ENCODE measurements around the gene SLC36A3.

Gene SLC36A3

DNA sequence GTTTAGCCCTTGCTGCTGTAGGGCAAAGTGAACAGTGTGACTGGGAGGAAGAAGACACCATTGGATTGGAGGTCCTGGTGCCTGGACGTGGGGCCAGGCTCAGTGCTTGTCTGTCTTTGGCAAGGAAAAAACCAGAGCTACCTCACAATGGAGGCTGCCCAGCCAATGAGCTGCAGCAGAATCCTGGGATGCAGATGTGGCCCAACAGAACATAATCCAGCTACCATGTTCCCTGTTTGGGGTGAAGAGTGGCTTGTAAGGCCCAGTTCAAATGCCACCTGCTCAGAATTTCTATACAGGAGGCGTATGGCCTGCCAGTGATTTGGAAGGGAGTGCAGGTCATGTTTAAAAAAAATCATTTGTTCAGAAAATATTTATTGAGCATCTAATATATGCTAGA, at the start of gene SLC36A3:
Gene SLC36A3 (minus strand): TSS at position 101 of the 400 bp plus-strand sequence. CDS start 412 bp downstream, outside the sequence.
- no peak for DNase-seq (ENCODE audit: low read depth)
- TF ChIP-seq, protein P1, sequence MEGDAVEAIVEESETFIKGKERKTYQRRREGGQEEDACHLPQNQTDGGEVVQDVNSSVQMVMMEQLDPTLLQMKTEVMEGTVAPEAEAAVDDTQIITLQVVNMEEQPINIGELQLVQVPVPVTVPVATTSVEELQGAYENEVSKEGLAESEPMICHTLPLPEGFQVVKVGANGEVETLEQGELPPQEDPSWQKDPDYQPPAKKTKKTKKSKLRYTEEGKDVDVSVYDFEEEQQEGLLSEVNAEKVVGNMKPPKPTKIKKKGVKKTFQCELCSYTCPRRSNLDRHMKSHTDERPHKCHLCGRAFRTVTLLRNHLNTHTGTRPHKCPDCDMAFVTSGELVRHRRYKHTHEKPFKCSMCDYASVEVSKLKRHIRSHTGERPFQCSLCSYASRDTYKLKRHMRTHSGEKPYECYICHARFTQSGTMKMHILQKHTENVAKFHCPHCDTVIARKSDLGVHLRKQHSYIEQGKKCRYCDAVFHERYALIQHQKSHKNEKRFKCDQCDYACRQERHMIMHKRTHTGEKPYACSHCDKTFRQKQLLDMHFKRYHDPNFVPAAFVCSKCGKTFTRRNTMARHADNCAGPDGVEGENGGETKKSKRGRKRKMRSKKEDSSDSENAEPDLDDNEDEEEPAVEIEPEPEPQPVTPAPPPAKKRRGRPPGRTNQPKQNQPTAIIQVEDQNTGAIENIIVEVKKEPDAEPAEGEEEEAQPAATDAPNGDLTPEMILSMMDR (IDR thresholded peaks at IDR 0.05; ENCODE audit: insufficient read depth, low read depth, low read length, missing control alignments), result no peak
- H3K4me3 ChIP-seq (ENCODE audit: low read length), result no peak within 1 kb of the TSS

DNA sequence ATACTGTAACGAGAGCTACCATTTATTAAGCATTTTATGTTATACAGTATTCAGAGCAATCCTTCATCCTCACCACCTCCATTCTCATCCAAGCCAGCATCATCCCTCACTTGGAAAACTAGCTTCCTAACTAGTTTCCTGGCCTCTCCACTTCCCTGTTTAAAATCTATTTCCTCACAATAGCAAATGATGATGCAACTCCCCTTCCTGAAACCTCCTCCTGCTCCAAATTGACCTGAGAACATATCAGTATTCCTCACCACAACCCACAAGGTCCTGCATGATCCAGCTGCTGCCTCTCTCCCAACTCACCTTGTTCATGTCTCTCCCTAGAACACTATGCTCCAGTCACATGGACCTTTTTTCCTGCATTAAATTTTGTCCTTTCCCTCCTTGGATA, 48.1 kb upstream of the SLC36A3 start:
- no peak overlapping the region for H3K4me3 ChIP-seq (ENCODE audit: low read length)
- TF ChIP-seq, protein P1 (IDR thresholded peaks at IDR 0.05; ENCODE audit: insufficient read depth, low read depth, low read length, missing control alignments), result no peak
- peak; percentile 16 for DNase-seq (ENCODE audit: low read depth)

DNA sequence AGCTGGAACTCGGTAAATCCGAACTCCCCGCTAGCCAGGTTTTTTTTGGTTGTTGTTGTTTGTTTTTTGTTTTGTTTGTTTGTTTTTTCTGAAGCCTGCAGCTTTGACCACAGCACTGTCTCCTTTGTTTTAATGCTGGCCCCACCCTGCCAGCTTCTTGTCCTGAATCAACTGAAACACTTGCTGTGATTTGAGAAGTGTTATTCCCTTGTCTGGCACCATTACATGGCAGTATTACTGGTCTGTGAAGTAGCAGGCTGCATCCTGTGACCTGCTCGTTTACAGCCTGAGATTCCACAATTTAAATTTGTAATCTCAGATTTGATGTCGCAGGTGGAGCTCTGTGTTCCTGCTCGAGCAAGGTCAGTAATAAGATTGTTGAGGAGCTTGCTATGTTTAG, 45.2 kb upstream of the SLC36A3 start:
- DNase-seq (ENCODE audit: low read depth), result no peak
- H3K4me3 ChIP-seq (ENCODE audit: low read length), result no peak overlapping the region
- TF ChIP-seq, protein P1 (IDR thresholded peaks at IDR 0.05; ENCODE audit: insufficient read depth, low read depth, low read length, missing control alignments), result no peak

DNA sequence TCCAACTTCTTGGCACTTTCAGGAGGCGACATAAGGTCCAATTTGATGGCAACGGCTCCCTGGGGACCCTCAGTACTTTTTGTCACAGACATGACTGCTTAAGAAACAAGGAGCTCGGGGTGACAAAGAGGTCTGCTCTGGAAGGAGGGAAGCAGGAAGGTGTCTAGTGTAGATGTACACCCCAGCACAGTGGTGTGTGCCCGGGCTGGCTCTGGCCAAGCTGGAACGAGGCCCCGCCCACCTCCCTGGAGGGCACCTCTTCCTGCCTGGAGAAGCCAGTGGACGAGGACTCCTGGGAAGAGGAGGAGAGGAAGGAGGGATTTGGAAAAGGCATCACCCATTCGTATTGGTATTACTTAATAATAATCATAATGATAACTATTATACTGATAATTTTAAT, 43.8 kb upstream of the SLC36A3 start, which contains the start of gene SLC36A2:
Gene SLC36A2 (minus strand): TSS at position 191 of the 400 bp plus-strand sequence. CDS start 99 bp downstream, at position 92.
- TF ChIP-seq, protein P1 (IDR thresholded peaks at IDR 0.05; ENCODE audit: insufficient read depth, low read depth, low read length, missing control alignments), result no peak
- H3K4me3 ChIP-seq (ENCODE audit: low read length), result no peak within 1 kb of the TSS
- no peak for DNase-seq (ENCODE audit: low read depth)

DNA sequence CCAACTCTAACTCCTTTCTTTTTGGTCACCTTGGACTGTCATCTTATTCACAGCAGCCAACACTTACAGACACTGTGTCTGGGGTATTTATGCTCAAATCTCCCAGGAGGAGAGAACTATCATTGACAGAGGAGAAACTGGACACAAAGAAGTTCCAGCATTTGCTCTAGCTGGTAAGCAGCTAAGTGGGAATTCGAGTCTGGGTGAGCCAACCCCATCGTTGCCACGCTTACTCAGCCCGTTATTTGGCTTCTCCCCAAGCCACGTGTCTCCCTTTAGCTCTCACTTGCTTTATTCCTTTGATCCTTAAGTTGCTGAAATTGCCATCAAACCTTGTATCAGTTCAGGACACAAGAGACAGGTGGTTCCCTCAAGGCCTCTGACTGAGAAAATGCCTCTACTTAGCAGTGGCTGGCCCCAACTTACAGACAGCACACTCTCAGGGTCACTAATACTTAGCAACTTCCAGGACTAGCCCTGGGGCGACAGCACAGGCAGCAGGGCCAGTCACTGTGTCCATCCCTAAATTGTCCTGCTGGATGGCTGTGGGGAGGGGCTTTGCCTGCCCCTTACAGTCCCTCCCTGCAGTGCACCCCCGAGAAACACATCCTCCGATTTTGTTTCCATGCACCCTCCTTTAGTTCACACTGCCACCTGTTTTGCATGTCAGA, 42.4 kb upstream of the SLC36A3 start:
- DNase-seq (ENCODE audit: low read depth), result peak; percentile 48

GRCh38 chr5:151345187-151345807, 41.7 kb upstream of the SLC36A3 start:
- TF ChIP-seq, protein P1 (IDR thresholded peaks at IDR 0.05; ENCODE audit: insufficient read depth, low read depth, low read length, missing control alignments), result no peak
- no peak for DNase-seq (ENCODE audit: low read depth)

More for the DNA sequence above, 42.4 kb upstream of the SLC36A3 start:
- TF ChIP-seq, protein P1 (IDR thresholded peaks at IDR 0.05; ENCODE audit: insufficient read depth, low read depth, low read length, missing control alignments), result no peak
- H3K4me3 ChIP-seq (ENCODE audit: low read length), result no peak overlapping the region

More at GRCh38 chr5:151345187-151345807, 41.7 kb upstream of the SLC36A3 start:
- no peak overlapping the region for H3K4me3 ChIP-seq (ENCODE audit: low read length)

All from epithelial cell of esophagus (primary cell).